Prostate gland (tissue), 2 donors: ENCODE data around the gene NSD2.

Experiments used
- POLR2A ChIP-seq: fragments of 450-650 bp; IDR thresholded peaks from one replicate; pipeline ENCODE4 v1.6.1; 2016; ENCODE audit warnings: antibody characterized with exemption, mild to moderate bottlenecking
- TF ChIP-seq, protein P1 (sequence below), 4 experiments: fragments of 200-600 bp in 2 of 4; fragments of 450-650 bp in 2 of 4; sonication (generic) in 2 of 4; IDR thresholded peaks; 1 replicate in 3 of 4; 2 replicates in 1 of 4; pipeline ENCODE4 v1.5.1; 2016 to 2019; ENCODE audit warnings: antibody characterized with exemption in 4 of 4, mild to moderate bottlenecking in 2 of 4, moderate library complexity in 2 of 4

DNA sequence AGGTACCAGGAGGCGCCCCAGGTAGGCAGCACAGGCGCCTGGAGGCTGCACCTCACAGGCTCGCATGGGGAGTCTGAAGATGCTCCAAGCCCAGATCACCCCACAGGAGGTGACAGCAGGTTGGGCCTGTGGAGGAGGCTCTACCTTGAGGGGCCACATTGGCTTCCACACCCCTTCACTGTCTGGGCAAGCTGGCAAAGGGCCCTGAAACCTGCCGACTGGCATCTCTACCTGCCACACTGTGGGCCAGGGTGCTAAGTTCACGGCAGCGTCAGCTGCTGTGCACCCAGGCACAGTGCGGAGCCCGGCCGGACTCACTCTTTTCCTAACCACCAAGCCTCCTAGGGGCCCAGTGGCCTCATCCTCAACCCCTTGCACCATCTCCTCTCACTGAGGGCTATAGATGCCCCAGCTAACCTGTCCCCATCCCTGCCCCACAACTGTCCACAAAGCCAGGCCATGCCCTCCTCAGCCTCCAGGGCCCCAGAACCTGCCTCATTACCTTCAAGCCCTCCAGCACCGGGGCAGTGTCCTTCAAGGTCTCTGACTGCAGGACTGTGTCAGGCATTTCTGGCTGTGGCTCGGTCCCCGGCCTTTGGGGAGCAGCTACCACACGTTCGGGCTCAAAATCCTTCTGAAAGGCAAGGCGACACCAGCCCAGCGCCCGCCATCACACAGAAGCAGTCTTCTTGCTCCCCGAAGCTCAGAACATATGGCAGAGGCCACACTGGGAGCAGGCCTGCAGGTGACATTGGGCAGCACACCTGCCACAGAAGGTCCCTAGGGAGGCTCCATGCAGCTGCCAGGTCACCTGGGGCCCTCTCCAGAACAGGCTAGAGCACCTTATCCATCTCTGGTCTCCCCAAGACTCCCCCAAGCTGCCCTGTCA lies 49.3 kb upstream of the NSD2 start:
- no peak for TF ChIP-seq POLR2A
- TF ChIP-seq, protein P1, sequence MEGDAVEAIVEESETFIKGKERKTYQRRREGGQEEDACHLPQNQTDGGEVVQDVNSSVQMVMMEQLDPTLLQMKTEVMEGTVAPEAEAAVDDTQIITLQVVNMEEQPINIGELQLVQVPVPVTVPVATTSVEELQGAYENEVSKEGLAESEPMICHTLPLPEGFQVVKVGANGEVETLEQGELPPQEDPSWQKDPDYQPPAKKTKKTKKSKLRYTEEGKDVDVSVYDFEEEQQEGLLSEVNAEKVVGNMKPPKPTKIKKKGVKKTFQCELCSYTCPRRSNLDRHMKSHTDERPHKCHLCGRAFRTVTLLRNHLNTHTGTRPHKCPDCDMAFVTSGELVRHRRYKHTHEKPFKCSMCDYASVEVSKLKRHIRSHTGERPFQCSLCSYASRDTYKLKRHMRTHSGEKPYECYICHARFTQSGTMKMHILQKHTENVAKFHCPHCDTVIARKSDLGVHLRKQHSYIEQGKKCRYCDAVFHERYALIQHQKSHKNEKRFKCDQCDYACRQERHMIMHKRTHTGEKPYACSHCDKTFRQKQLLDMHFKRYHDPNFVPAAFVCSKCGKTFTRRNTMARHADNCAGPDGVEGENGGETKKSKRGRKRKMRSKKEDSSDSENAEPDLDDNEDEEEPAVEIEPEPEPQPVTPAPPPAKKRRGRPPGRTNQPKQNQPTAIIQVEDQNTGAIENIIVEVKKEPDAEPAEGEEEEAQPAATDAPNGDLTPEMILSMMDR (IDR thresholded peaks at IDR 0.05) = no peak
